NCI-H2227 (cell line): ENCODE results near the gene GNG7.
"Not testable (repeated sequence)": the region's sequence is repeated elsewhere in the genome, so short reads cannot be mapped to it uniquely, and the experiment has no call there.

Experiments
- DNase-seq: peaks from one replicate; lab custom pipeline; 2025; ENCODE audit not compliant: unreplicated experiment; lab: John Stamatoyannopoulos, UW

Gene GNG7

GRCh38 chr19:2519482-2519881 lies 183.0 kb downstream of the GNG7 start:
- no peak for DNase-seq

- DNase-seq = not testable (repeated sequence)
Measured at GRCh38 chr19:2518856-2519255, 183.6 kb downstream of the GNG7 start.

- peak; percentile 14 for DNase-seq
Measured at GRCh38 chr19:2517881-2518601, 184.5 kb downstream of the GNG7 start.

GRCh38 chr19:2516727-2517126 lies 185.8 kb downstream of the GNG7 start:
- no peak for DNase-seq

GRCh38 chr19:2514981-2515518 lies 187.4 kb downstream of the GNG7 start:
- no peak for DNase-seq

GRCh38 chr19:2512523-2513431 lies 189.7 kb downstream of the GNG7 start:
- DNase-seq = no peak

GRCh38 chr19:2511991-2512390 lies 190.5 kb downstream of the GNG7 start:
- DNase-seq = no peak

- DNase-seq = no peak
Measured at GRCh38 chr19:2511570-2511969, 190.9 kb downstream of the GNG7 start.

GRCh38 chr19:2509096-2509495 lies 193.4 kb downstream of the GNG7 start:
- no peak for DNase-seq

- peak; percentile 61 for DNase-seq
Measured at GRCh38 chr19:2507109-2507508, 195.4 kb downstream of the GNG7 start.

- not testable (repeated sequence) for DNase-seq
Measured at GRCh38 chr19:2506656-2507055, 195.8 kb downstream of the GNG7 start.

GRCh38 chr19:2503521-2504109 lies 198.9 kb downstream of the GNG7 start:
- DNase-seq = no peak

GRCh38 chr19:2500841-2501261 lies 201.6 kb downstream of the GNG7 start:
- DNase-seq = no peak

GRCh38 chr19:2500156-2500555 lies 202.3 kb downstream of the GNG7 start:
- no peak for DNase-seq

GRCh38 chr19:2497186-2497585 lies 205.3 kb downstream of the GNG7 start:
- DNase-seq = no peak

GRCh38 chr19:2495651-2496316 lies 206.7 kb downstream of the GNG7 start:
- DNase-seq = no peak

GRCh38 chr19:2495130-2495641 lies 207.3 kb downstream of the GNG7 start:
- peak; percentile 20 for DNase-seq

GRCh38 chr19:2494447-2495129 lies 207.9 kb downstream of the GNG7 start:
- peak; percentile 70 for DNase-seq

- DNase-seq = peak; percentile 34
Measured at GRCh38 chr19:2494084-2494446, 208.4 kb downstream of the GNG7 start.

GRCh38 chr19:2493448-2493847 lies 209.0 kb downstream of the GNG7 start:
- not testable (repeated sequence) for DNase-seq
